HCT116 (cell line): ENCODE measurements around the gene MDM4. TPM values are rescaled to one million over a fixed set of nuclear protein-coding genes. Genes with fewer than 3 reads are reported as not detected.
A peak's percentile ranks its signal among the peaks of the same experiment; 100 is the strongest.
"Not testable (repeated sequence)": the region's sequence is repeated elsewhere in the genome, so short reads cannot be mapped to it uniquely, and the experiment has no call there.

Experiments
- ATAC-seq: fragments of 200-7000 bp; cut with Tn5 transposase; 2 replicates; pipeline ENCODE4 v1.9.1; 2020; ENCODE audit warnings: mild to moderate bottlenecking, moderate library complexity
- BruUV-seq: library from RNA; stranded (reverse); fragments of 400-500 nt; replicated peaks from 2 replicates; lab custom pipeline; 2021; lab: Mats Ljungman, UMichigan
- CTCF ChIA-PET: fragments of 300-600 bp; sonication (Branson Sonifier 250); formaldehyde crosslinking; loops from one replicate; lab custom pipeline; 2021; ENCODE audit warnings: antibody characterized with exemption; lab: Charles Lee
- POLR2A ChIA-PET: fragments of 300-600, 350-600 bp; sonication (Branson Sonifier 250); formaldehyde crosslinking; loops from one replicate; lab custom pipeline; 2021; ENCODE audit warnings: antibody characterized with exemption; lab: Charles Lee
- RAD21 ChIA-PET, 2 experiments: fragments of 300-600 bp; sonication (Branson Sonifier 250); formaldehyde crosslinking; loops; one replicate each; lab custom pipeline; 2023; ENCODE audit warnings: low total read pairs in 2 of 2; ENCODE audit not compliant: uncharacterized antibody in 2 of 2, unreplicated experiment in 2 of 2, low non-redundant PET in 1 of 2; lab: Charles Lee
- DNase-seq: peaks from one replicate; pipeline ENCODE4 v3.0.0-alpha.2; 2010; ENCODE audit warnings: low read depth, low spot score
- H2AFZ ChIP-seq: fragments of 200-600 bp; shearing (Covaris generic), sonication (generic); 2 replicates; pipeline ENCODE4 v1.6.1; 2017; ENCODE audit warnings: low read depth, mixed run types, mixed read lengths, antibody characterized with exemption, low read length; ENCODE audit not compliant: poor library complexity, severe bottlenecking
- H3K27ac ChIP-seq: 2 replicates; pipeline ENCODE4 v1.5.1; 2012; ENCODE audit warnings: low read depth, low read length
- H3K27me3 ChIP-seq: fragments of 200-600 bp; sonication (generic); 2 replicates; pipeline ENCODE4 v1.6.1; 2016; ENCODE audit warnings: mixed run types, low read length, mixed read lengths; ENCODE audit not compliant: insufficient read depth
- H3K36me3 ChIP-seq, 2 experiments: fragments of 200-500 bp in 1 of 2; fragments of 200-600 bp in 1 of 2; sonication (Bioruptor generic) in 1 of 2; sonication (generic) in 1 of 2; 2 replicates each; pipeline versions ENCODE4 v1.5.1 to v1.6.1; 2014 to 2016; ENCODE audit warnings: low read length in 2 of 2, inconsistent platforms in 1 of 2, mixed read lengths in 1 of 2, mixed run types in 1 of 2; ENCODE audit not compliant: insufficient read depth in 2 of 2, control insufficient read depth in 1 of 2
- H3K4me1 ChIP-seq, 2 experiments: fragments of 200-600 bp in 1 of 2; sonication (generic) in 1 of 2; 2 replicates each; pipeline versions ENCODE4 v1.5.1 to v1.6.1; 2012 to 2017; ENCODE audit warnings: low read length in 2 of 2, inconsistent platforms in 1 of 2, mild to moderate bottlenecking in 1 of 2, mixed read lengths in 1 of 2, mixed run types in 1 of 2, moderate library complexity in 1 of 2; ENCODE audit not compliant: insufficient read depth in 2 of 2, control insufficient read depth in 1 of 2
- H3K4me2 ChIP-seq: fragments of 200-600 bp; sonication (generic); 2 replicates; pipeline ENCODE4 v1.6.1; 2017; ENCODE audit warnings: mixed run types, low read length, mixed read lengths
- H3K4me3 ChIP-seq, 2 experiments: fragments of 200-600 bp in 1 of 2; sonication (generic) in 1 of 2; replicated peaks in 1 of 2; 2 replicates each; pipeline ENCODE4 v1.5.1; 2011 to 2016; ENCODE audit warnings: low read length in 2 of 2, control low read depth in 1 of 2, low read depth in 1 of 2, mild to moderate bottlenecking in 1 of 2, mixed read lengths in 1 of 2, mixed run types in 1 of 2
- H3K79me2 ChIP-seq: fragments of 200-600 bp; sonication (generic); 2 replicates; pipeline ENCODE4 v1.6.1; 2017; ENCODE audit warnings: mild to moderate bottlenecking, mixed run types, low read length, moderate library complexity, mixed read lengths; ENCODE audit not compliant: insufficient read depth
- H3K9ac ChIP-seq: fragments of 200-600 bp; sonication (generic); 2 replicates; pipeline ENCODE4 v1.6.1; 2016; ENCODE audit warnings: low read length, mixed read lengths
- H3K9me2 ChIP-seq: fragments of 200-600 bp; sonication (generic), shearing (Covaris generic); 2 replicates; pipeline ENCODE4 v1.6.1; 2017; ENCODE audit warnings: mixed run types, mild to moderate bottlenecking, moderate library complexity; ENCODE audit not compliant: insufficient read depth
- H3K9me3 ChIP-seq, 2 experiments: fragments of 200-500 bp in 1 of 2; fragments of 200-600 bp in 1 of 2; sonication (Bioruptor generic) in 1 of 2; sonication (generic) in 1 of 2; 2 replicates each; pipeline ENCODE4 v1.6.1; 2014 to 2017; ENCODE audit warnings: low read length in 2 of 2, mixed read lengths in 2 of 2, inconsistent platforms in 1 of 2, low read depth in 1 of 2, mild to moderate bottlenecking in 1 of 2, mixed run types in 1 of 2, moderate library complexity in 1 of 2; ENCODE audit not compliant: control insufficient read depth in 1 of 2, insufficient read depth in 1 of 2
- H4K20me1 ChIP-seq: fragments of 200-600 bp; sonication (generic), shearing (Covaris generic); 2 replicates; pipeline ENCODE4 v1.6.1; 2017; ENCODE audit warnings: mixed run types, mild to moderate bottlenecking, moderate library complexity; ENCODE audit not compliant: insufficient read depth
- CBX3 ChIP-seq: IDR thresholded peaks from 2 replicates; pipeline ENCODE4 v1.6.1; 2012; ENCODE audit warnings: low read depth
- CTCF ChIP-seq, 3 experiments: fragments of 200-600 bp in 1 of 3; sonication (generic) in 1 of 3; IDR thresholded peaks in 2 of 3; conservative IDR thresholded peaks in 1 of 3; 2 replicates each; pipeline ENCODE4 v1.5.1; 2012 to 2017; ENCODE audit warnings: low read depth in 2 of 3, low read length in 2 of 3, antibody characterized with exemption in 1 of 3, borderline replicate concordance in 1 of 3, control low read depth in 1 of 3, mild to moderate bottlenecking in 1 of 3, mixed read lengths in 1 of 3, mixed run types in 1 of 3, moderate library complexity in 1 of 3; ENCODE audit not compliant: insufficient read depth in 1 of 3
- ELF1 ChIP-seq: IDR thresholded peaks from 2 replicates; pipeline ENCODE4 v1.6.1; 2012; ENCODE audit warnings: low read depth, borderline replicate concordance
- FOSL1 ChIP-seq: IDR thresholded peaks from 2 replicates; pipeline ENCODE4 v1.6.1; 2012; ENCODE audit warnings: low read depth
- JUND ChIP-seq: IDR thresholded peaks from 2 replicates; pipeline ENCODE4 v1.6.1; 2012
- MAX ChIP-seq: IDR thresholded peaks from 2 replicates; pipeline ENCODE4 v1.6.1; 2012
- intact Hi-C: fragments of 100-400 bp; cut with micrococcal nuclease; formaldehyde crosslinking; loops from 2 replicates; pipeline ENCODE4 v1.10.0; 2022
- total RNA-seq: library from RNA; stranded (reverse); gene quantifications from one replicate; pipeline ENCODE4 v1.2.1, GENCODE V29; 2021; ENCODE audit not compliant: unreplicated experiment

MDM4 gene
- total RNA-seq, 1 experiment from 2014 or later: 79.5 TPM

GRCh38 chr1:204569478-204569877 is 53.3 kb downstream of the MDM4 start (continued):
- TF ChIP-seq CTCF (IDR thresholded peaks at IDR 0.05 in 2 of 3, conservative IDR thresholded peaks at IDR 0.05 in 1 of 3; ENCODE audit: borderline replicate concordance in 1 of 3, insufficient read depth in 1 of 3, low read depth in 2 of 3, low read length in 2 of 3): no peak
- TF ChIP-seq ELF1: no peak

- H3K79me2 ChIP-seq, H3K27me3 ChIP-seq, H3K9ac ChIP-seq, H4K20me1 ChIP-seq, H2AFZ ChIP-seq, H3K9me2 ChIP-seq, H3K4me3 ChIP-seq, intact Hi-C loops, H3K36me3 ChIP-seq, BruUV-seq, H3K9me3 ChIP-seq, H3K27ac ChIP-seq: not testable (repeated sequence)
- RAD21 ChIA-PET: interaction anchor here in 1 of 2 experiments (1.0 kb wide), 1 partner anchor 237 kb away, joined by 3 read pairs; no protein-coding TSS in a partner anchor
- TF ChIP-seq FOSL1 (peak; percentile 75), JUND (peak; percentile 59), CBX3 (peak; percentile 93), MAX (peak; percentile 38; the same call in 1 of the 2 replicates)
- H3K4me2 ChIP-seq: peak overlapping the region; percentile 34
- CTCF ChIA-PET: interaction anchor here (5.8 kb wide), 1 partner anchor 239 kb away, joined by 192 read pairs; no protein-coding TSS in a partner anchor
- DNase-seq: peak; percentile 31
- POLR2A ChIA-PET: interaction anchor here (0.6 kb wide), 1 partner anchor 53 kb away, joined by 3 read pairs; no protein-coding TSS in a partner anchor
- ATAC-seq: peak; percentile 59
- H3K4me1 ChIP-seq: peaks cover 21 to 51% of the 10 kb centered on the region in 2 experiments
Measured at GRCh38 chr1:204570021-204570420, 53.8 kb downstream of the MDM4 start.
